ENCODE results near the gene PERP. TPM values are rescaled to one million over a fixed set of nuclear protein-coding genes. Genes with fewer than 3 reads are reported as not detected.

PERP gene
- polyA plus RNA-seq, 2 of the 4 experiments (the other 2 are of a cell fraction): 48.3 to 67.2 TPM

DNA sequence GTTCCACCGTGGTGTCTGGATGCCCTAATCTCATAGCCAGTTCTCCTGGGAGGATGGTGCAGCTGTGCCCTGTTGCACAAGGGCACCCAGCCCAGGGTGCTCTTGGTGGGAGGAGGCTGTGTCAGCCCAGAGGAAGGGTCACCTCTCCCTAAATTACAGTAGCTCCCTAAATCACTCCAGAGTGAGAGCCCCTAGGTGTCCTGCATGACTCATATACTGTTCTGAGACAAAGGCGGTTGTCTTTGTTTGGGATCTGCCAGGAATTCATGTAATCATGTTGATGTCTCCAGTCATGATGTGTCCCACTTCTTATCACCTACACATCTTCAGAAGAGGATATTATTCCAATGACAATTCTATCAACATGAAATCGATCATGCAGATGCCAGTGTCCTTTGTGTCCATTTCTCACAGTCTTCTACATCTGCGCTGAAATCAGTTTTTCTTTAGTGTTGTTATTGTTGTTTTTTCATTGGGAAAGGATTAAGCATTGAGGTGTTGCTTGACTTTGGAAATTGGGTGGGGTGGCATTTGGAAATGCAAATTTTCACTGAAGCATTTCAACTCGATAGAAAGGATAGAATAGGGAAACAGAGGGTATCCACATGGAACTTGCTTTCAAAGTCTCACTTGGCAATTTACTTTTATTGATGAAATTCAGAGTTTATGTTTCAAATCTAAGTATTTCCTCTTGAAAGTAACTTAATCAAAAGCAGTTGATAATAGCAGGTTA is 19.5 kb downstream of the PERP start:
- FAIRE-seq: no peak
- TF ChIP-seq HEYL (CRISPR knock-in tag; IDR thresholded peaks at IDR 0.05): no peak
- TF ChIP-seq NPAS2 (CRISPR knock-in tag; IDR thresholded peaks at IDR 0.05; ENCODE audit: borderline replicate concordance): no peak
- peak in 1 of 2 experiments; percentile 68; a peak in 1 of 4 replicates for TF ChIP-seq CEBPB (IDR thresholded peaks at IDR 0.05)
- peak; percentile 49 for TF ChIP-seq GATA3 (IDR thresholded peaks at IDR 0.05; ENCODE audit: borderline replicate concordance)
- no peak for TF ChIP-seq TP53 (CRISPR knock-in tag; IDR thresholded peaks at IDR 0.05)
- peak; percentile 55; the same call in 1 of the 2 replicates for TF ChIP-seq FOSL2 (IDR thresholded peaks at IDR 0.05)
- peak; percentile 70 for TF ChIP-seq FOSL2 (CRISPR knock-in tag; IDR thresholded peaks at IDR 0.05)
- TF ChIP-seq MAX (IDR thresholded peaks at IDR 0.05): 0 out of 2 replicates have a peak, but pooled peaks have one; percentile 10
- 0 out of 5 replicates have a peak, but pooled peaks of 1 of the 2 experiments have one; percentile 13 for TF ChIP-seq EP300 (IDR thresholded peaks at IDR 0.05)
- no peak for TF ChIP-seq RARB (CRISPR knock-in tag; IDR thresholded peaks at IDR 0.05)
- POLR2A ChIA-PET: no interaction called here

DNA sequence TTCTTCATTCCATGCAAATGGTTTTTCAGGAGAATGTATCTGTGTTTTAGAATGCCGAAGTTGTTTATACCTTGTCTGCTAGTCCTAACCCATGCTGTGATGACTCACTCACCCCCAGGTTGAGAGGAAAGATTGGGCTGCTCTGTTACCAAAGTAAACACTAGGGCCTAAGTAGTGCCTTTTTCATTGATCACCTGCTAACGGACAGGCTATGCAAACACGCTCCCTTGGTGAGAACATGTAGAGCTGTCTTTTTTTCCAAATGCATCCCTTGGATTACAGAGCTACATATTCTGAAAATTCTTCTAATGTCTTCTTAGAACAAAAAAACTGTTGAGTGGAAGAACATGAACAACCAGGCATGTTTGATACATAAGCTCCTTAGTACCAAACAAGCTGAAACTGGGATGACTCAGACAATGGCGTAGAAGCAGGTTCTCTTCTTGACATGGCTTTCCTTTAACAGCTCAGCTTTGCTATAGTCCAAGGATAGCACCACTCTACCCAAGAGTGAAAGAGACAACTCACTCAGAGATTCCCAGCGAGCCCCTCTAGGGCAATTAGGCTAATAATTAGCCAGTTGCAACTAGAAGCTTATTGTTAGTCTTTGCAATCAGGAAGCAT is 20.5 kb downstream of the PERP start:
- Histone ChIP-seq H3K4me3 (0 out of 3 replicates have a peak overlapping the region, but pooled peaks have one; percentile 9), H3K4me2 (peak overlapping the region; percentile 85), H3K9me3 (no peaks in the 10 kb centered on the region), H3K4me1 (peaks cover 44% of the 10 kb centered on the region), H3K27ac (peak overlapping the region; percentile 84 to 92)
- DNase-seq (ENCODE audit: low read depth in 1 of 2, low spot score in 1 of 2) (peak; percentile 62 to 75), FAIRE-seq (no peak), ATAC-seq (peak; percentile 68 to 76)
- CTCF ChIA-PET: interaction anchor here (1.3 kb wide), 2 partner anchors 22 to 29 kb away, joined by 4 to 6 read pairs; no protein-coding TSS in a partner anchor
- WGBS (ENCODE audit: missing lambda C conversion rate): under 1% methylated on average over 5 of the region's 5 CpGs
- POLR2A ChIA-PET: no interaction called here
- TF ChIP-seq ZC3H11A (IDR thresholded peaks at IDR 0.05) (no peak), JUN (IDR thresholded peaks at IDR 0.05) (peak; percentile 29 to 36; a peak in 1 of 5 replicates), EP300 (IDR thresholded peaks at IDR 0.05) (peak in 1 of 2 experiments; percentile 34; a peak in 2 of 5 replicates), HOXB13 (CRISPR knock-in tag; IDR thresholded peaks at IDR 0.05; ENCODE audit: low read depth) (no peak), ZNF302 (CRISPR knock-in tag; IDR thresholded peaks at IDR 0.05) (no peak), HOXB5 (CRISPR knock-in tag; IDR thresholded peaks at IDR 0.05) (no peak), HMGXB4 (CRISPR knock-in tag; IDR thresholded peaks at IDR 0.05; ENCODE audit: borderline replicate concordance) (no peak), NFE2L2 (conservative IDR thresholded peaks at IDR 0.05; ENCODE audit: low read length) (no peak), CBX2 (IDR thresholded peaks at IDR 0.05; ENCODE audit: borderline replicate concordance, low read depth) (no peak), FOSL2 (IDR thresholded peaks at IDR 0.05) (peak; percentile 73), FOSL2 (CRISPR knock-in tag; IDR thresholded peaks at IDR 0.05) (peak; percentile 88), POLR2AphosphoS2 (conservative IDR thresholded peaks at IDR 0.05; ENCODE audit: low read length) (no peak), TFCP2L1 (CRISPR knock-in tag; IDR thresholded peaks at IDR 0.05) (no peak), CTCF (IDR thresholded peaks at IDR 0.05) (no peak), JUNB (IDR thresholded peaks at IDR 0.05) (peak; percentile 74), MAX (IDR thresholded peaks at IDR 0.05) (peak; percentile 65), RNF2 (IDR thresholded peaks at IDR 0.05; ENCODE audit: borderline replicate concordance, low read depth) (no peak), GATA3 (IDR thresholded peaks at IDR 0.05; ENCODE audit: borderline replicate concordance) (peak; percentile 64; the same call in 1 of the 2 replicates), BHLHE40 (IDR thresholded peaks at IDR 0.05; ENCODE audit: low read depth, low read length) (no peak)
- TF ChIP-seq, protein P1, sequence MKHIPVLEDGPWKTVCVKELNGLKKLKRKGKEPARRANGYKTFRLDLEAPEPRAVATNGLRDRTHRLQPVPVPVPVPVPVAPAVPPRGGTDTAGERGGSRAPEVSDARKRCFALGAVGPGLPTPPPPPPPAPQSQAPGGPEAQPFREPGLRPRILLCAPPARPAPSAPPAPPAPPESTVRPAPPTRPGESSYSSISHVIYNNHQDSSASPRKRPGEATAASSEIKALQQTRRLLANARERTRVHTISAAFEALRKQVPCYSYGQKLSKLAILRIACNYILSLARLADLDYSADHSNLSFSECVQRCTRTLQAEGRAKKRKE (CRISPR knock-in tag; IDR thresholded peaks at IDR 0.05; ENCODE audit: low read depth): no peak
- TF ChIP-seq, protein P2, sequence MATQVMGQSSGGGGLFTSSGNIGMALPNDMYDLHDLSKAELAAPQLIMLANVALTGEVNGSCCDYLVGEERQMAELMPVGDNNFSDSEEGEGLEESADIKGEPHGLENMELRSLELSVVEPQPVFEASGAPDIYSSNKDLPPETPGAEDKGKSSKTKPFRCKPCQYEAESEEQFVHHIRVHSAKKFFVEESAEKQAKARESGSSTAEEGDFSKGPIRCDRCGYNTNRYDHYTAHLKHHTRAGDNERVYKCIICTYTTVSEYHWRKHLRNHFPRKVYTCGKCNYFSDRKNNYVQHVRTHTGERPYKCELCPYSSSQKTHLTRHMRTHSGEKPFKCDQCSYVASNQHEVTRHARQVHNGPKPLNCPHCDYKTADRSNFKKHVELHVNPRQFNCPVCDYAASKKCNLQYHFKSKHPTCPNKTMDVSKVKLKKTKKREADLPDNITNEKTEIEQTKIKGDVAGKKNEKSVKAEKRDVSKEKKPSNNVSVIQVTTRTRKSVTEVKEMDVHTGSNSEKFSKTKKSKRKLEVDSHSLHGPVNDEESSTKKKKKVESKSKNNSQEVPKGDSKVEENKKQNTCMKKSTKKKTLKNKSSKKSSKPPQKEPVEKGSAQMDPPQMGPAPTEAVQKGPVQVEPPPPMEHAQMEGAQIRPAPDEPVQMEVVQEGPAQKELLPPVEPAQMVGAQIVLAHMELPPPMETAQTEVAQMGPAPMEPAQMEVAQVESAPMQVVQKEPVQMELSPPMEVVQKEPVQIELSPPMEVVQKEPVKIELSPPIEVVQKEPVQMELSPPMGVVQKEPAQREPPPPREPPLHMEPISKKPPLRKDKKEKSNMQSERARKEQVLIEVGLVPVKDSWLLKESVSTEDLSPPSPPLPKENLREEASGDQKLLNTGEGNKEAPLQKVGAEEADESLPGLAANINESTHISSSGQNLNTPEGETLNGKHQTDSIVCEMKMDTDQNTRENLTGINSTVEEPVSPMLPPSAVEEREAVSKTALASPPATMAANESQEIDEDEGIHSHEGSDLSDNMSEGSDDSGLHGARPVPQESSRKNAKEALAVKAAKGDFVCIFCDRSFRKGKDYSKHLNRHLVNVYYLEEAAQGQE (IDR thresholded peaks at IDR 0.05): no peak

More for the DNA sequence above, 19.5 kb downstream of the PERP start:
- CTCF ChIA-PET: interaction anchor here (1.3 kb wide), 2 partner anchors 21 to 28 kb away, joined by 4 to 6 read pairs; no protein-coding TSS in a partner anchor
- H3K9me3 ChIP-seq: no peaks in the 10 kb centered on the region
- H3K27ac ChIP-seq: peak overlapping the region; percentile 84 to 92
- H3K4me1 ChIP-seq: peaks cover 44% of the 10 kb centered on the region
- peak; percentile 62 to 76 for ATAC-seq
- peak overlapping the region; percentile 19; the same call in 1 of the 3 replicates for H3K4me3 ChIP-seq
- DNase-seq (ENCODE audit: low read depth in 1 of 2, low spot score in 1 of 2): peak; percentile 15 to 57
- under 1% methylated on average over 5 of the region's 5 CpGs for WGBS (ENCODE audit: missing lambda C conversion rate)
- peak overlapping the region; percentile 85 for H3K4me2 ChIP-seq

All from A549 (cell line).